K562 (cell line): Measurements from ENCODE around the gene RCE1. TPM values are rescaled to one million over a fixed set of nuclear protein-coding genes. Genes with fewer than 3 reads are reported as not detected.

Experiments used
- BACH1 ChIP-seq: fragments of 200-800 bp; sonication (Bioruptor generic); IDR thresholded peaks from 2 replicates; pipeline ENCODE4 v1.6.1; 2016; ENCODE audit warnings: missing genetic modification characterization, missing compliant biosample characterization
- BRD9 ChIP-seq: fragments of 450-650 bp; IDR thresholded peaks from 2 replicates; pipeline ENCODE4 v1.6.1; 2018; ENCODE audit warnings: low read depth; ENCODE audit not compliant: partially characterized antibody
- CCNT2 ChIP-seq: IDR thresholded peaks from 2 replicates; pipeline ENCODE4 v1.6.1; 2011; ENCODE audit warnings: borderline replicate concordance, low read depth, mild to moderate bottlenecking, moderate library complexity, mixed read lengths, low read length; ENCODE audit not compliant: insufficient read length; ENCODE audit errors: extremely low read depth
- EP400 ChIP-seq: fragments of 450-650 bp; IDR thresholded peaks from 2 replicates; pipeline ENCODE4 v1.6.1; 2017; ENCODE audit warnings: antibody characterized with exemption, mild to moderate bottlenecking, moderate library complexity
- FOXP4 ChIP-seq: sonication (generic); formaldehyde crosslinking; IDR thresholded peaks from 2 replicates; pipeline ENCODE4 v1.8.0; 2022; ENCODE audit warnings: mild to moderate bottlenecking, missing genetic modification reagents, borderline replicate concordance
- JUNB ChIP-seq: fragments of 450-650 bp; formaldehyde crosslinking; conservative IDR thresholded peaks from 2 replicates; pipeline ENCODE4 v1.4.0; 2020; ENCODE audit warnings: mild to moderate bottlenecking
- NCOA4 ChIP-seq: fragments of 450-650 bp; IDR thresholded peaks from 2 replicates; pipeline ENCODE4 v1.6.1; 2018; ENCODE audit warnings: mild to moderate bottlenecking; ENCODE audit not compliant: partially characterized antibody
- PCBP2 ChIP-seq: fragments of 200-400 bp; formaldehyde crosslinking; IDR thresholded peaks from 2 replicates; pipeline ENCODE4 v1.6.1; 2018; ENCODE audit warnings: low read length, low read depth, mild to moderate bottlenecking, moderate library complexity; ENCODE audit not compliant: poor library complexity, severe bottlenecking
- PML ChIP-seq: IDR thresholded peaks from 2 replicates; pipeline ENCODE4 v1.6.1; 2012; ENCODE audit warnings: low read length, inconsistent platforms
- POLR2AphosphoS5 ChIP-seq: IDR thresholded peaks from 2 replicates; pipeline ENCODE4 v1.6.1; 2011; ENCODE audit warnings: mild to moderate bottlenecking, low read depth, low read length, moderate library complexity; ENCODE audit not compliant: control insufficient read depth, insufficient read depth
- POLR2G ChIP-seq: fragments of 200-400 bp; formaldehyde crosslinking; IDR thresholded peaks from 2 replicates; pipeline ENCODE4 v1.6.1; 2017; ENCODE audit warnings: low read depth, mild to moderate bottlenecking, antibody characterized with exemption, low read length, moderate library complexity
- PTTG1 ChIP-seq: fragments of 450-650 bp; IDR thresholded peaks from 2 replicates; pipeline ENCODE4 v1.6.1; 2016; ENCODE audit warnings: low read depth, mild to moderate bottlenecking, missing genetic modification characterization, missing compliant biosample characterization
- PURB ChIP-seq: sonication (generic); formaldehyde crosslinking; IDR thresholded peaks from 2 replicates; pipeline ENCODE4 v1.9.0; 2021; ENCODE audit warnings: low read depth, mild to moderate bottlenecking, missing genetic modification reagents
- RERE ChIP-seq: sonication (generic); formaldehyde crosslinking; IDR thresholded peaks from 2 replicates; pipeline ENCODE4 v1.8.0; 2023; ENCODE audit warnings: missing genetic modification reagents, mild to moderate bottlenecking, borderline replicate concordance
- SAFB ChIP-seq: fragments of 200-400 bp; formaldehyde crosslinking; IDR thresholded peaks from 2 replicates; pipeline ENCODE4 v1.6.1; 2017; ENCODE audit warnings: low read depth, low read length, borderline replicate concordance
- THAP7 ChIP-seq: fragments of 250-450 bp; sonication (Bioruptor Pico); IDR thresholded peaks from 2 replicates; pipeline ENCODE4 v1.5.0; 2021
- ZBTB2 ChIP-seq: fragments of 450-650 bp; IDR thresholded peaks from 2 replicates; pipeline ENCODE4 v1.6.1; 2016; ENCODE audit warnings: antibody characterized with exemption
- polyA plus RNA-seq, 8 experiments: library from polyadenylated mRNA; depleted of rRNA in 4 of 8; stranded (reverse) in 5 of 8; unstranded in 3 of 8; fragments of >200 nt; fragmentation: Nextera tagmentation in 2 of 8; fragmentation: Illumina TruSeq in 1 of 8; extraction: Ambion mirVana in 2 of 8; extraction: Trizol in 1 of 8; gene quantifications; 2 replicates each; pipeline versions ENCODE4 v1.2.1 to v1.2.3, GENCODE V29; 2011 to 2014; ENCODE audit warnings: inconsistent platforms in 1 of 8, missing spikeins in 1 of 8
- total RNA-seq, 7 experiments: library from RNA; depleted of rRNA in 6 of 7; stranded (reverse); fragments of >200 nt in 6 of 7; fragmentation: Illumina TruSeq in 2 of 7; extraction: Trizol in 2 of 7; gene quantifications; 2 replicates each; pipeline versions ENCODE4 v1.2.1 to v1.2.3, GENCODE V29; 2011 to 2021; ENCODE audit warnings: low replicate concordance in 1 of 7

Gene RCE1
- total and polyA plus RNA-seq, 9 of the 15 experiments (the other 6 are each of a cell fraction or from before 2014, with no cell fraction given) = 0.75 to 41.5 (median 15.1) TPM

GRCh38 chr11:66855574-66856495 is 12.6 kb downstream of the RCE1 start (continued):
- TF ChIP-seq CCNT2 = peak; percentile 93
- TF ChIP-seq ZBTB2 = peak; percentile 21; the same call in 1 of the 2 replicates
- TF ChIP-seq BACH1 (tag) = no peak
- TF ChIP-seq PML = peak; percentile 83
- no peak for TF ChIP-seq NCOA4
- no peak for TF ChIP-seq RERE (CRISPR knock-in tag)
- TF ChIP-seq POLR2AphosphoS5 = peak; percentile 86
- TF ChIP-seq PCBP2 = no peak
- no peak for TF ChIP-seq BRD9
- peak; percentile 94 for TF ChIP-seq POLR2G
- no peak for TF ChIP-seq PURB (CRISPR knock-in tag)
- no peak for TF ChIP-seq PTTG1 (tag)
- TF ChIP-seq JUNB (CRISPR knock-in tag) = no peak
- no peak for TF ChIP-seq FOXP4 (CRISPR knock-in tag)
- no peak for TF ChIP-seq THAP7
- TF ChIP-seq SAFB = no peak
- TF ChIP-seq EP400 = peak; percentile 80
